Measurements from ENCODE around the gene SAMD13. TPM values are rescaled to one million over a fixed set of nuclear protein-coding genes. Genes with fewer than 3 reads are reported as not detected.

The SAMD13 gene
- total and polyA plus RNA-seq, 2 of the 8 experiments (the other 6 are each of a cell fraction or from before 2014, with no cell fraction given): 0.86 to 2.3 TPM

- no peak for DNase-seq (ENCODE audit: low read depth in 1 of 2, low spot score in 2 of 2)
- H3K27me3 ChIP-seq (replicated peaks in 1 of 4; ENCODE audit: control insufficient read depth in 3 of 4, extremely low read depth in 1 of 4, insufficient read depth in 3 of 4, low read length in 3 of 4): no peaks in the 10 kb centered on the region
- 72% methylated on average over 1 of the region's 1 CpG; no CpG with 5 or more reads in 1 of the 2 experiments for WGBS, 2 experiments (ENCODE audit: extremely low coverage in 1 of 2, insufficient coverage in 1 of 2, insufficient read length in 1 of 2, insufficient replicate concordance in 2 of 2, low coverage in 1 of 2, low lambda C conversion rate in 2 of 2, missing lambda C conversion rate in 1 of 2)
- FAIRE-seq: no peak
- ChIA-PET POLR2A (ENCODE audit: partially characterized antibody) (no interaction called here), CTCF (ENCODE audit: partially characterized antibody) (interaction anchor here (1.2 to 1.5 kb wide), 2 partner anchors 52 to 241 kb away, joined by 3 to 4 read pairs; no protein-coding TSS in a partner anchor)
- H3K56ac ChIP-seq (replicated peaks; ENCODE audit: insufficient read length, low read depth, low read length): no peak overlapping the region
- H4K8ac ChIP-seq (ENCODE audit: extremely low read depth, insufficient read depth, low read length): no peak overlapping the region
- no peak overlapping the region for H3K4ac ChIP-seq (replicated peaks; ENCODE audit: insufficient read length, low read depth, low read length)
- no peak overlapping the region for H3K23ac ChIP-seq (ENCODE audit: insufficient read length)
- H3K27ac ChIP-seq (ENCODE audit: low read depth, low read length): no peak overlapping the region
- no peak overlapping the region for H3K18ac ChIP-seq (ENCODE audit: extremely low read depth, low read length)
- no peak overlapping the region for H3K9ac ChIP-seq (replicated peaks in 1 of 4; ENCODE audit: extremely low read depth in 1 of 4, low read depth in 3 of 4, low read length in 3 of 4)
- no peak overlapping the region for H2BK12ac ChIP-seq (ENCODE audit: low read depth, low read length)
- no peaks in the 10 kb centered on the region for H3K79me2 ChIP-seq (ENCODE audit: control insufficient read depth in 1 of 2, insufficient read depth in 2 of 2, low read length in 2 of 2)
- no peak overlapping the region for H4K91ac ChIP-seq (replicated peaks; ENCODE audit: insufficient read length, low read length)
- H3K4me3 ChIP-seq (ENCODE audit: extremely low read depth in 1 of 4, insufficient read depth in 2 of 4, low read depth in 3 of 4, low read length in 4 of 4): no peak overlapping the region
- no peak overlapping the region for H3K14ac ChIP-seq (ENCODE audit: insufficient read length)
- no peaks in the 10 kb centered on the region for H3K23me2 ChIP-seq (ENCODE audit: low read depth, low read length)
- no peak overlapping the region for H2AK5ac ChIP-seq (ENCODE audit: low read depth, low read length)
- H3K4me1 ChIP-seq (replicated peaks in 1 of 4; ENCODE audit: control insufficient read depth in 3 of 4, insufficient read depth in 4 of 4, low read length in 3 of 4): peaks cover 0 to 2% (median 0%) of the 10 kb centered on the region in 4 experiments; a peak in 2 of 7 replicates
- no peak overlapping the region for H2AFZ ChIP-seq (ENCODE audit: low read length)
- H2BK5ac ChIP-seq (ENCODE audit: low read depth, low read length): no peak overlapping the region
- no peak overlapping the region for H4K5ac ChIP-seq (ENCODE audit: insufficient read length, low read depth, low read length)
- H3K36me3 ChIP-seq (ENCODE audit: control insufficient read depth in 2 of 4, insufficient read depth in 4 of 4, low read length in 3 of 4): no peaks in the 10 kb centered on the region; a peak in 1 of 8 replicates
- no peaks in the 10 kb centered on the region for H4K20me1 ChIP-seq (replicated peaks in 1 of 2; ENCODE audit: control insufficient read depth in 1 of 2, insufficient read depth in 2 of 2, low read length in 2 of 2)
- no peak overlapping the region for H3K4me2 ChIP-seq (ENCODE audit: insufficient read depth in 1 of 2, low read depth in 2 of 2, low read length in 2 of 2)
- H2BK15ac ChIP-seq (ENCODE audit: low read length): no peak overlapping the region
- H3K9me3 ChIP-seq (ENCODE audit: insufficient read depth in 2 of 2, low read depth in 1 of 2, low read length in 1 of 2): no peaks in the 10 kb centered on the region
- no peaks in the 10 kb centered on the region for H3K79me1 ChIP-seq (ENCODE audit: low read depth, low read length)
- H2BK20ac ChIP-seq (ENCODE audit: low read length): no peak overlapping the region
- H2BK120ac ChIP-seq (replicated peaks; ENCODE audit: low read depth, low read length): no peak overlapping the region
- TF ChIP-seq RNF2 (IDR thresholded peaks at IDR 0.05; ENCODE audit: borderline replicate concordance, low read depth, low read length, missing control alignments, poor library complexity, severe bottlenecking) (no peak), USF2 (IDR thresholded peaks at IDR 0.05; ENCODE audit: low read length) (no peak), SUZ12 (IDR thresholded peaks at IDR 0.05; ENCODE audit: low read length) (no peak), CREB1 (IDR thresholded peaks at IDR 0.05) (no peak), POLR2A (IDR thresholded peaks at IDR 0.05; ENCODE audit: control extremely low read depth in 1 of 2, low read depth in 2 of 2, low read length in 2 of 2) (no peak), FOSL1 (IDR thresholded peaks at IDR 0.05; ENCODE audit: insufficient read depth, low read depth, low read length) (no peak), GTF2F1 (IDR thresholded peaks at IDR 0.05; ENCODE audit: borderline replicate concordance, low read depth, low read length) (no peak), NANOG (IDR thresholded peaks at IDR 0.05; ENCODE audit: insufficient read depth, low read depth, low read length, poor library complexity, severe bottlenecking) (no peak), MAFK (IDR thresholded peaks at IDR 0.05; ENCODE audit: low read depth, low read length) (no peak), ZNF274 (IDR thresholded peaks at IDR 0.05; ENCODE audit: borderline replicate concordance, extremely low read depth, low read length) (no peak)
- TF ChIP-seq, protein P1, sequence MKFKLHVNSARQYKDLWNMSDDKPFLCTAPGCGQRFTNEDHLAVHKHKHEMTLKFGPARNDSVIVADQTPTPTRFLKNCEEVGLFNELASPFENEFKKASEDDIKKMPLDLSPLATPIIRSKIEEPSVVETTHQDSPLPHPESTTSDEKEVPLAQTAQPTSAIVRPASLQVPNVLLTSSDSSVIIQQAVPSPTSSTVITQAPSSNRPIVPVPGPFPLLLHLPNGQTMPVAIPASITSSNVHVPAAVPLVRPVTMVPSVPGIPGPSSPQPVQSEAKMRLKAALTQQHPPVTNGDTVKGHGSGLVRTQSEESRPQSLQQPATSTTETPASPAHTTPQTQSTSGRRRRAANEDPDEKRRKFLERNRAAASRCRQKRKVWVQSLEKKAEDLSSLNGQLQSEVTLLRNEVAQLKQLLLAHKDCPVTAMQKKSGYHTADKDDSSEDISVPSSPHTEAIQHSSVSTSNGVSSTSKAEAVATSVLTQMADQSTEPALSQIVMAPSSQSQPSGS (IDR thresholded peaks at IDR 0.05; ENCODE audit: low read length): no peak
Observed at GRCh38 chr1:84379917-84380180, 78.3 kb downstream of the SAMD13 start.
